Measurements from ENCODE around the gene RFPL3.
"Not testable (repeated sequence)": the region's sequence is repeated elsewhere in the genome, so short reads cannot be mapped to it uniquely, and the experiment has no call there.

RFPL3 gene

GRCh38 chr22:32342977-32343376 is 14.7 kb upstream of the RFPL3 start:
- no peak overlapping the region for H3K9ac ChIP-seq (ENCODE audit: low read depth, low read length)
- DNase-seq (no peak), ATAC-seq (ENCODE audit: insufficient read depth, low read depth) (no peak)
- no peaks in the 10 kb centered on the region for H3K9me3 ChIP-seq (ENCODE audit: insufficient read depth, low read length, severe bottlenecking)
- no peak overlapping the region for H3K4me2 ChIP-seq (ENCODE audit: insufficient read depth, low read length)
- no peak overlapping the region for H3K27ac ChIP-seq (ENCODE audit: low read length)
- peaks cover 23% of the 10 kb centered on the region for H3K27me3 ChIP-seq (ENCODE audit: insufficient read depth, low read length, poor library complexity)
- no peak overlapping the region for H2AFZ ChIP-seq (ENCODE audit: low read depth, low read length)
- H4K20me1 ChIP-seq (ENCODE audit: insufficient read depth, low read length): no peaks in the 10 kb centered on the region
- no peak overlapping the region for H3K4me3 ChIP-seq (ENCODE audit: low read depth in 1 of 2, low read length in 2 of 2)
- H3K79me2 ChIP-seq (ENCODE audit: insufficient read depth, low read length): no peaks in the 10 kb centered on the region
- TF ChIP-seq, protein P1, sequence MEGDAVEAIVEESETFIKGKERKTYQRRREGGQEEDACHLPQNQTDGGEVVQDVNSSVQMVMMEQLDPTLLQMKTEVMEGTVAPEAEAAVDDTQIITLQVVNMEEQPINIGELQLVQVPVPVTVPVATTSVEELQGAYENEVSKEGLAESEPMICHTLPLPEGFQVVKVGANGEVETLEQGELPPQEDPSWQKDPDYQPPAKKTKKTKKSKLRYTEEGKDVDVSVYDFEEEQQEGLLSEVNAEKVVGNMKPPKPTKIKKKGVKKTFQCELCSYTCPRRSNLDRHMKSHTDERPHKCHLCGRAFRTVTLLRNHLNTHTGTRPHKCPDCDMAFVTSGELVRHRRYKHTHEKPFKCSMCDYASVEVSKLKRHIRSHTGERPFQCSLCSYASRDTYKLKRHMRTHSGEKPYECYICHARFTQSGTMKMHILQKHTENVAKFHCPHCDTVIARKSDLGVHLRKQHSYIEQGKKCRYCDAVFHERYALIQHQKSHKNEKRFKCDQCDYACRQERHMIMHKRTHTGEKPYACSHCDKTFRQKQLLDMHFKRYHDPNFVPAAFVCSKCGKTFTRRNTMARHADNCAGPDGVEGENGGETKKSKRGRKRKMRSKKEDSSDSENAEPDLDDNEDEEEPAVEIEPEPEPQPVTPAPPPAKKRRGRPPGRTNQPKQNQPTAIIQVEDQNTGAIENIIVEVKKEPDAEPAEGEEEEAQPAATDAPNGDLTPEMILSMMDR (IDR thresholded peaks at IDR 0.05; ENCODE audit: borderline replicate concordance, extremely low read depth, low read length, poor library complexity, severe bottlenecking): no peak
- no peak for TF ChIP-seq EZH2 (IDR thresholded peaks at IDR 0.05; ENCODE audit: borderline replicate concordance, low read depth, low read length, severe bottlenecking)
- H3K36me3 ChIP-seq (ENCODE audit: insufficient read depth, low read length): no peaks in the 10 kb centered on the region
- no peaks in the 10 kb centered on the region for H3K4me1 ChIP-seq (ENCODE audit: insufficient read depth, low read length)

DNA sequence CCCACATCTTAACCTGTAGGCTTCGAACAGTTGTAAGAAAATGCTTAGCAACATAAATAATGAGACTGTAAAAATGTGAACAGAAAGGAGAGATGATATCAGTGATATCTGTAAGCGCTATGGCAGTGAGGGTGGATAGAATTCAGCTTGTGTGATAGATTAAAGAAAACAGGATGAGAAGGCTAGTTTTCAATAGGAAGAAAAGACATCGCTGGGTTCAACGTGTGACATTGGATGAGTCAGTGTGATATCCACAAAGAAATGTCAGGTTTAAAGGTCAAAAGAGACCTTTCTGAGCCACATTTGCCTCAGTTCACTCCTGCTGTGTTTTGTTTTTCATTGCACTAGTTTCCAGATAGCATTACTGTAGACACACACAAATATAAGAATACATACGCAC is 13.7 kb upstream of the RFPL3 start:
- Histone ChIP-seq H3K27ac (ENCODE audit: low read length) (no peak overlapping the region), H3K4me3 (ENCODE audit: low read depth in 1 of 2, low read length in 2 of 2) (no peak overlapping the region), H3K9ac (ENCODE audit: low read depth, low read length) (no peak overlapping the region), H3K9me3 (ENCODE audit: insufficient read depth, low read length, severe bottlenecking) (no peaks in the 10 kb centered on the region), H4K20me1 (ENCODE audit: insufficient read depth, low read length) (no peaks in the 10 kb centered on the region), H3K36me3 (ENCODE audit: insufficient read depth, low read length) (no peaks in the 10 kb centered on the region), H3K4me2 (ENCODE audit: insufficient read depth, low read length) (no peak overlapping the region), H3K4me1 (ENCODE audit: insufficient read depth, low read length) (no peaks in the 10 kb centered on the region), H3K79me2 (ENCODE audit: insufficient read depth, low read length) (no peaks in the 10 kb centered on the region), H3K27me3 (ENCODE audit: insufficient read depth, low read length, poor library complexity) (peaks cover 15% of the 10 kb centered on the region), H2AFZ (ENCODE audit: low read depth, low read length) (no peak overlapping the region)
- DNase-seq: no peak
- no peak for ATAC-seq (ENCODE audit: insufficient read depth, low read depth)
- no peak for TF ChIP-seq EZH2 (IDR thresholded peaks at IDR 0.05; ENCODE audit: borderline replicate concordance, low read depth, low read length, severe bottlenecking)
- TF ChIP-seq, protein P1 (IDR thresholded peaks at IDR 0.05; ENCODE audit: borderline replicate concordance, extremely low read depth, low read length, poor library complexity, severe bottlenecking): no peak

DNA sequence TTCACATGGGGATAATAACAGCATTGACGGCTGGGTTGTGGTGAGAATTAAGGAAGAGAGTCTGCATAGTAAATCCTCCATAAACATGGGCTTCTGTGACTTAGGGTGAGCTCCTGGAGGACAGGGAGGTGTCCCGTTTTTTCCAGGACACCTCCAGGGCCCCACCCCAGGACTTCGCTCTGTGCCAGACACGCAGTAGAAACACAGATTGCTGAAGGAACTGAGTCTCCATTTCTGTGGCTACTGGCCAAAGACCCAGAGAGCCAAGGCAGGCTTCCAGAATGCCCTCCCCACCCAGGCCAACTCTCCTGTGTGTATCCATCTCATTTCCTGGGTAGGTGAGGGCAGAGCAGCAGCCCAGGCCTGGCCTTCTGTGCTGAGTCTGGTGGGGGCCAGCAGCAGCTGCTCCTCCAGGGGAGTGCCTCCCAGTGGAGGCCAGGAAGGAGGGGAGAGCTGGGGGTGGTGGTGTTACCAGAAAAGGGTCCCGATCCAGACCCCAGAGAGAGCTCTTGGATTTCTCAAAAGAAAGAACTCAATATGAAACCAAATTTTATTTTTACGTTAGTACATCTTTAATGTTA is 9.5 kb upstream of the RFPL3 start:
- Histone ChIP-seq H4K20me1 (ENCODE audit: insufficient read depth, low read length) (no peaks in the 10 kb centered on the region), H3K9me3 (ENCODE audit: insufficient read depth, low read length, severe bottlenecking) (no peaks in the 10 kb centered on the region), H3K36me3 (ENCODE audit: insufficient read depth, low read length) (no peaks in the 10 kb centered on the region), H3K27ac (ENCODE audit: low read length) (no peak overlapping the region), H3K27me3 (ENCODE audit: insufficient read depth, low read length, poor library complexity) (peaks cover 10% of the 10 kb centered on the region), H3K4me1 (ENCODE audit: insufficient read depth, low read length) (no peaks in the 10 kb centered on the region), H2AFZ (ENCODE audit: low read depth, low read length) (no peak overlapping the region), H3K79me2 (ENCODE audit: insufficient read depth, low read length) (no peaks in the 10 kb centered on the region), H3K4me2 (ENCODE audit: insufficient read depth, low read length) (no peak overlapping the region), H3K4me3 (ENCODE audit: low read depth in 1 of 2, low read length in 2 of 2) (no peak overlapping the region), H3K9ac (ENCODE audit: low read depth, low read length) (no peak overlapping the region)
- TF ChIP-seq, protein P1 (IDR thresholded peaks at IDR 0.05; ENCODE audit: borderline replicate concordance, extremely low read depth, low read length, poor library complexity, severe bottlenecking): no peak
- TF ChIP-seq EZH2 (IDR thresholded peaks at IDR 0.05; ENCODE audit: borderline replicate concordance, low read depth, low read length, severe bottlenecking): no peak
- no peak for ATAC-seq (ENCODE audit: insufficient read depth, low read depth)
- DNase-seq: no peak

DNA sequence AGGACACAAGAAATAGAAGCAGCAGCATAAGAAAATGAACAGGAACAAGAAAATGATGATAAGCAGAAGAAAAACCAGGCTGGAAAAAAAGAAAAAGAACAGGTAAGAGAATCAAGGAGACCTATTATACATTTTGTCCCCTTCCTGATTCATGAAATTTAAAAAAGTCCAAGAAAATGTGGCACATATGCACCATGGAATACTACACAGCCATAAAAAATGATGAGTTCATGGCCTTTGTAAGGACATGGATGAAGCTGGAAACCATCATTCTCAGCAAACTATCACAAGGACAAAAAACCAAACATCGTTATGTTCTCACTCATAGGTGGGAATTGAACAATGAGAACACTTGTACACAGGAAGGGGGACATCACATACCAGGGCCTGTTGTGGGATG is 5.8 kb upstream of the RFPL3 start:
- DNase-seq; H3K27ac ChIP-seq (ENCODE audit: low read length); H3K9ac ChIP-seq (ENCODE audit: low read depth, low read length); ATAC-seq (ENCODE audit: insufficient read depth, low read depth); H3K4me2 ChIP-seq (ENCODE audit: insufficient read depth, low read length); H3K4me1 ChIP-seq (ENCODE audit: insufficient read depth, low read length); H3K36me3 ChIP-seq (ENCODE audit: insufficient read depth, low read length); H2AFZ ChIP-seq (ENCODE audit: low read depth, low read length); H4K20me1 ChIP-seq (ENCODE audit: insufficient read depth, low read length); H3K27me3 ChIP-seq (ENCODE audit: insufficient read depth, low read length, poor library complexity); H3K9me3 ChIP-seq (ENCODE audit: insufficient read depth, low read length, severe bottlenecking); H3K79me2 ChIP-seq (ENCODE audit: insufficient read depth, low read length); H3K4me3 ChIP-seq (ENCODE audit: low read depth in 1 of 2, low read length in 2 of 2): not testable (repeated sequence)

All from DND-41 (cell line).